BE2C (cell line): ENCODE data around the gene TSPO2.
"Not testable (repeated sequence)": the region's sequence is repeated elsewhere in the genome, so short reads cannot be mapped to it uniquely, and the experiment has no call there.

ENCODE experiments used
- DNase-seq: peaks from one replicate; pipeline ENCODE4 v3.0.0-alpha.2; 2020
- H3K27me3 ChIP-seq: fragments of 250-450 bp; sonication (Bioruptor Pico); 2 replicates; pipeline ENCODE4 v1.5.1; 2020; ENCODE audit warnings: mild to moderate bottlenecking
- H3K36me3 ChIP-seq: fragments of 250-450 bp; sonication (Bioruptor Pico); 2 replicates; pipeline ENCODE4 v1.5.1; 2020; ENCODE audit warnings: mild to moderate bottlenecking
- H3K4me1 ChIP-seq: fragments of 250-450 bp; sonication (Bioruptor Pico); 2 replicates; pipeline ENCODE4 v1.5.1; 2020
- H3K4me3 ChIP-seq: 2 replicates; pipeline ENCODE4 v1.5.1; 2011; ENCODE audit warnings: low read depth, low read length
- H3K9me3 ChIP-seq: fragments of 250-450 bp; sonication (Bioruptor Pico); 2 replicates; pipeline ENCODE4 v1.5.1; 2020
- TF ChIP-seq, protein P1 (sequence below): IDR thresholded peaks from 2 replicates; pipeline ENCODE4 v1.5.1; 2012; ENCODE audit warnings: mild to moderate bottlenecking, low read depth, low read length

The TSPO2 gene

DNA sequence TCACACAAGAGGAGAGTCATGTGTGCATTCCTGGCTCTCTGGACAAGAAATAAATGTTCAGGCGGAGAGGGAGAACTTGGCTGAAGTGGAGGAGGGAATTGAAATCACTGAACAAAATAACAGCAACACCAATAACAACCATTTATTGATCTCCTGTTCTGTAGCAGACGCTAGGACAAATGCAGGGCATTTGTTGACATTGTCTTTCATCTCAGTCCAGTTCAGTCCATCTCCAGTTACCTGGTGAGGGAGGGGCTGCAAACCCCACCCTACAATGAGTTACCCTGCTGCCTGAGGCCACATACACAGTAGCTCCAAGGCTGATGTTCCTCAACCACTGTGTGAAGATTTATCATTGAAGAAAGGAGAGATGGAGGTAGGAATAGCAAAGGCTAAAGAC is 30.6 kb upstream of the TSPO2 start:
- TF ChIP-seq, protein P1, sequence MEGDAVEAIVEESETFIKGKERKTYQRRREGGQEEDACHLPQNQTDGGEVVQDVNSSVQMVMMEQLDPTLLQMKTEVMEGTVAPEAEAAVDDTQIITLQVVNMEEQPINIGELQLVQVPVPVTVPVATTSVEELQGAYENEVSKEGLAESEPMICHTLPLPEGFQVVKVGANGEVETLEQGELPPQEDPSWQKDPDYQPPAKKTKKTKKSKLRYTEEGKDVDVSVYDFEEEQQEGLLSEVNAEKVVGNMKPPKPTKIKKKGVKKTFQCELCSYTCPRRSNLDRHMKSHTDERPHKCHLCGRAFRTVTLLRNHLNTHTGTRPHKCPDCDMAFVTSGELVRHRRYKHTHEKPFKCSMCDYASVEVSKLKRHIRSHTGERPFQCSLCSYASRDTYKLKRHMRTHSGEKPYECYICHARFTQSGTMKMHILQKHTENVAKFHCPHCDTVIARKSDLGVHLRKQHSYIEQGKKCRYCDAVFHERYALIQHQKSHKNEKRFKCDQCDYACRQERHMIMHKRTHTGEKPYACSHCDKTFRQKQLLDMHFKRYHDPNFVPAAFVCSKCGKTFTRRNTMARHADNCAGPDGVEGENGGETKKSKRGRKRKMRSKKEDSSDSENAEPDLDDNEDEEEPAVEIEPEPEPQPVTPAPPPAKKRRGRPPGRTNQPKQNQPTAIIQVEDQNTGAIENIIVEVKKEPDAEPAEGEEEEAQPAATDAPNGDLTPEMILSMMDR: no peak
- Histone ChIP-seq H3K36me3 (no peaks in the 10 kb centered on the region), H3K4me1 (no peaks in the 10 kb centered on the region), H3K4me3 (no peak overlapping the region), H3K9me3 (no peaks in the 10 kb centered on the region), H3K27me3 (no peaks in the 10 kb centered on the region)
- DNase-seq: no peak

DNA sequence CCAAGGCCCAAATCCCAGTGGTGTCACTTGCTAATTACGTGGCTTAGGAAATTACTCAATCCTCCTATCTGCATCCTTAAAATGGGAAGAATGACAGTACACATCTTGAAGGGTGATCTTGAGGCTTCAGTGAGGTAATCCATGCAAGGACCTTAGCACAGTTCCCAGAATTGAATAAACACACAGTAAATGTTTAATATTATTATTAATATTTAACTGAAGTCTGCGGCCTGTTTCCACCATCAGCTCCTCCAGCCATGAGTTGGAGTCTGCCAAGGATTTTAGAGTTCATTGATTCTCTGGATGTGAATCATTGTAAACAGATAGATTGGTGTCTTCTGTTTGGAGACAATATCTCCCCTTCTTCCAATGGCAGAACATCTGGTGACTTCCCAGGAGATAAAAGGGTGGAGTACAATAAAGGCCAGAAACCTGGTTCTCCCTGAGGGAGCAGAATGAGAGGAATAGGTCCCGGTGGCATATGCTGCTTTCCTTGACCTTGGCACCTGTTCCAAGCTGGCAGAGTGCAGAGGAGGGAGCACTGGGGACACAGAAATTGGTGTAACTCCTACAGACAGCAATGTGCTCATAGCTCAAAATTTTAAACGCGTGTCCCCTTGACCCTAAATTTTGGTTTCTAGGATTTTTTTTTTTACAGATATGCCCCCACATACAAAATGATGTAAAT is 28.7 kb upstream of the TSPO2 start:
- no peak for DNase-seq
- Histone ChIP-seq H3K9me3 (no peaks in the 10 kb centered on the region), H3K36me3 (no peaks in the 10 kb centered on the region), H3K27me3 (no peaks in the 10 kb centered on the region), H3K4me3 (no peak overlapping the region), H3K4me1 (no peaks in the 10 kb centered on the region)
- TF ChIP-seq, protein P1: no peak

DNA sequence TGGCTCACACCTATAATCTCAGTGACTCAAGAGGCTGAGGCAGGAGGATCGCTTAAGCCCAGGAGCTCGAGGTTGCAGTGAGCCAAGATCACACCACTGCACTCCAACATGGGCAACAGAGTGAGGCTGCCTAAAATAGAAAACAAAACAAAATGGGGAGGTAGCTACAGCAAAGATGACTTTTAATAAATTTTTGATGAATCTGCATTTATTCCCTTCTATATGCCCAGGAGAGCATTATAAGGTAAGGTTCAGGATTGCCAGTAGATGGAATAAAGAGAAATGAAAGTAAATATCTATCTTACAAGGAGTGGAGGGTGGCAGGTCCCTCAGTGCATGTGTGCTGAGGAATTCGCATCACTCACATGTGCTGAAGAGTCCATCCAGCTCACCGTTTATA is 27.5 kb upstream of the TSPO2 start:
- TF ChIP-seq, protein P1: no peak

DNA sequence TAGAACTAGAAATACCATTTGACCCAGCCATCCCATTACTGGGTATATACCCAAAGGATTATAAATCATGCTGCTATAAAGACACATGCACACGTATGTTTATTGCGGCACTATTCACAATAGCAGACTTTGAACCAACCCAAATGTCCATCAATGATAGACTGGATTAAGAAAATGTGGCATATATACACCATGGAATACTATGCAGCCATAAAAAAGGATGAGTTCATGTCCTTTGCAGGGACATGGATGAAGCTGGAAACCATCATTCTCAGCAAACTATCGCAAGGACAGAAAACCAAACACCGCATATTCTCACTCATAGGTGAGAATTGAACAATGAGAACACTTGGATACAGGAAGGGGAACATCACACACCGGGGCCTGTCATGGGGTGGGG is 26.4 kb upstream of the TSPO2 start:
- H3K9me3 ChIP-seq: not testable (repeated sequence)

More for the DNA sequence above, 27.5 kb upstream of the TSPO2 start:
- Histone ChIP-seq H3K9me3 (no peaks in the 10 kb centered on the region), H3K4me3 (no peak overlapping the region), H3K27me3 (no peaks in the 10 kb centered on the region), H3K36me3 (no peaks in the 10 kb centered on the region), H3K4me1 (no peaks in the 10 kb centered on the region)
- DNase-seq: no peak

DNA sequence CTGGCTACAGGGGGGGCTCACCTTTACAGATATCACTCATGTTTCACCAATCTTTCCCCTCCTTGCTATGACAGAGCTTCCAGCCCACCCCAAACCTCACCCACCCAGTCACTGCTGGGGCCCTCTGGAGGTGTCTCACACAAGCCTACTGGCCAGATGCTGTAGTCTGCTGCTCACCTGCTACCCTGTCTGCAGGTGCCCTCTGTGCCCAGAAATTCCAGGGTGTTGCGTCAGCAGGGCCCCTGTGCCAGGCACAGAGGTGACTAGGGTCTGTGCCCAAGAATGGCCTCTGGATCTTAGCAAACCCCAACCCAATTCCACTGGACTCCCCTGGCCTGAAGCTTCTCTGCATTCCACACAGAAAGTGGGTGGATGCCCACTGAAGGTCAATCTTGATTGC is 24.6 kb upstream of the TSPO2 start:
- TF ChIP-seq, protein P1: no peak
- DNase-seq: no peak
- Histone ChIP-seq H3K4me1 (peaks cover 12% of the 10 kb centered on the region), H3K27me3 (no peaks in the 10 kb centered on the region), H3K4me3 (no peak overlapping the region), H3K9me3 (no peaks in the 10 kb centered on the region), H3K36me3 (no peaks in the 10 kb centered on the region)

More for the DNA sequence above, 26.4 kb upstream of the TSPO2 start:
- not testable (repeated sequence) for H3K4me3 ChIP-seq, DNase-seq, H3K27me3 ChIP-seq, H3K4me1 ChIP-seq, H3K36me3 ChIP-seq

DNA sequence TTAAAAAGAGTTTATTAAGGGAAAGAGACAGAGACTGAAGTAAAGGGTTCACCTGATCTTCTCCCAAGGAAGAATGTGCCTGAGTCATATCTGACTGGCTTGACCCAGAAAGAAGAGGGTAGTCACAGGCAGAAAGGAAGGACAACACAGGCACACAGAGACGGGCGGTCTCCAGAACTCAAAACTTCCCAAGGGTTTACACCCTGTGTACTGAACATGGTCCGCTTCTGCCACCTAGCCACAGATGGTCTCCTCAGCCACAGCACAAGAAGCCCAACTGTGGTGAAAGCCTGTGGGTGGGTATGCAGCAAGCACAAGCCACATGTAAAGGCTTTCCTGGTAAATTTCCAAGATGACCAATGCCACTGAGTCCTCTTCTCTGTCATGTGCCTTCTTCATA is 20.4 kb upstream of the TSPO2 start:
- H3K4me1 ChIP-seq: peaks cover 18% of the 10 kb centered on the region
- no peaks in the 10 kb centered on the region for H3K9me3 ChIP-seq
- peak; percentile 59 for DNase-seq
- TF ChIP-seq, protein P1: peak; percentile 47
- no peaks in the 10 kb centered on the region for H3K27me3 ChIP-seq
- H3K36me3 ChIP-seq: no peaks in the 10 kb centered on the region
- no peak overlapping the region for H3K4me3 ChIP-seq

DNA sequence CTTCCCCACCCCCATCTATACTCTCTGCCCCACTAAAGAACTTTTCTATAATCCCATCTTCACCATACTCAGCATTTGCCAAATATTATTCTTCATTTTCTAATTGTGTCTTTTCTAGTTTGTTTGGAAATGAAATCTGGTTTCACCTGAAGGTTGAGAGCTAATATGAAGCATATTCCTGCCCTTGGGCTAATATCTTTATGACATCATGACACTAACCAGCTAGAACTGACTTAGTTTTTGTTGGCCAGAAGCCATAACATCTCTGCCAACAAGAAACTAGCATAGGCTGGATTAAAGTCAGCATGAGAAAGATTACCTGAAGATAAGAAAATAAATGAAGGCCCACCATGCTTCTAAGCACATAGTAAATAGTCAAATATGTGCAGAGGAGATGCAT is 20.0 kb upstream of the TSPO2 start:
- peaks cover 18% of the 10 kb centered on the region for H3K4me1 ChIP-seq
- TF ChIP-seq, protein P1: no peak
- no peak for DNase-seq
- H3K9me3 ChIP-seq: no peaks in the 10 kb centered on the region
- H3K36me3 ChIP-seq: no peaks in the 10 kb centered on the region
- no peak overlapping the region for H3K4me3 ChIP-seq
- no peaks in the 10 kb centered on the region for H3K27me3 ChIP-seq
